ENCODE data around the gene ZNF268.
"Not testable (repeated sequence)": the region's sequence is repeated elsewhere in the genome, so short reads cannot be mapped to it uniquely, and the experiment has no call there.

The ZNF268 gene

GRCh38 chr12:133227281-133227852 lies 46.1 kb downstream of the ZNF268 start:
- DNase-seq = no peak

- DNase-seq = no peak
Observed at GRCh38 chr12:133231001-133231400, 49.7 kb downstream of the ZNF268 start.

- no peak for DNase-seq
Observed at GRCh38 chr12:133233006-133233405, 51.7 kb downstream of the ZNF268 start.

GRCh38 chr12:133233993-133234564 lies 52.8 kb downstream of the ZNF268 start:
- DNase-seq = no peak

GRCh38 chr12:133234971-133235370 lies 53.7 kb downstream of the ZNF268 start:
- DNase-seq = no peak

GRCh38 chr12:133235401-133236112 lies 54.3 kb downstream of the ZNF268 start, which contains the start of gene ANHX:
ANHX (minus strand) TSS chr12:133235877; CDS start chr12:133234356, 1,521 bp downstream.
- no peak for DNase-seq

- DNase-seq = no peak
Observed at GRCh38 chr12:133236144-133236543, 54.8 kb downstream of the ZNF268 start.

GRCh38 chr12:133236556-133236955 lies 55.3 kb downstream of the ZNF268 start:
- DNase-seq = no peak

GRCh38 chr12:133251732-133252131 lies 70.4 kb downstream of the ZNF268 start:
- no peak for DNase-seq

GRCh38 chr12:133255833-133256232 lies 74.5 kb downstream of the ZNF268 start:
- not testable (repeated sequence) for DNase-seq

GRCh38 chr12:133256321-133256720 lies 75.0 kb downstream of the ZNF268 start:
- DNase-seq = no peak

GRCh38 chr12:133264173-133264572 lies 82.9 kb downstream of the ZNF268 start:
- DNase-seq = no peak
